ENCODE measurements around the gene SPNS1.
A peak's percentile ranks its signal among the peaks of the same experiment; 100 is the strongest.
"Not testable (repeated sequence)": the region's sequence is repeated elsewhere in the genome, so short reads cannot be mapped to it uniquely, and the experiment has no call there.

The SPNS1 gene

GRCh38 chr16:28935346-28935745 lies 39.2 kb upstream of the SPNS1 start:
- peak overlapping the region in 1 of 2 donors; percentile 59 for H3K4me3 ChIP-seq (ENCODE audit: low read depth in 1 of 2, low read length in 2 of 2)
- no peaks in the 10 kb centered on the region for H3K27me3 ChIP-seq (ENCODE audit: control insufficient read depth in 1 of 2, insufficient read depth in 2 of 2, low read length in 2 of 2)
- H3K4me1 ChIP-seq (ENCODE audit: control insufficient read depth in 1 of 2, insufficient read depth in 2 of 2, low read length in 2 of 2), result peaks cover 4 to 6% of the 10 kb centered on the region in 2 donors
- H3K9ac ChIP-seq (ENCODE audit: low read depth in 1 of 2, low read length in 2 of 2), result no peak overlapping the region
- no peak overlapping the region for H3K27ac ChIP-seq (ENCODE audit: low read depth, low read length)
- H3K36me3 ChIP-seq (ENCODE audit: control insufficient read depth in 1 of 2, insufficient read depth in 2 of 2, low read length in 2 of 2), result no peaks in the 10 kb centered on the region
- H3K9me3 ChIP-seq (ENCODE audit: control insufficient read depth in 1 of 2, low read length in 2 of 2), result no peaks in the 10 kb centered on the region

DNA sequence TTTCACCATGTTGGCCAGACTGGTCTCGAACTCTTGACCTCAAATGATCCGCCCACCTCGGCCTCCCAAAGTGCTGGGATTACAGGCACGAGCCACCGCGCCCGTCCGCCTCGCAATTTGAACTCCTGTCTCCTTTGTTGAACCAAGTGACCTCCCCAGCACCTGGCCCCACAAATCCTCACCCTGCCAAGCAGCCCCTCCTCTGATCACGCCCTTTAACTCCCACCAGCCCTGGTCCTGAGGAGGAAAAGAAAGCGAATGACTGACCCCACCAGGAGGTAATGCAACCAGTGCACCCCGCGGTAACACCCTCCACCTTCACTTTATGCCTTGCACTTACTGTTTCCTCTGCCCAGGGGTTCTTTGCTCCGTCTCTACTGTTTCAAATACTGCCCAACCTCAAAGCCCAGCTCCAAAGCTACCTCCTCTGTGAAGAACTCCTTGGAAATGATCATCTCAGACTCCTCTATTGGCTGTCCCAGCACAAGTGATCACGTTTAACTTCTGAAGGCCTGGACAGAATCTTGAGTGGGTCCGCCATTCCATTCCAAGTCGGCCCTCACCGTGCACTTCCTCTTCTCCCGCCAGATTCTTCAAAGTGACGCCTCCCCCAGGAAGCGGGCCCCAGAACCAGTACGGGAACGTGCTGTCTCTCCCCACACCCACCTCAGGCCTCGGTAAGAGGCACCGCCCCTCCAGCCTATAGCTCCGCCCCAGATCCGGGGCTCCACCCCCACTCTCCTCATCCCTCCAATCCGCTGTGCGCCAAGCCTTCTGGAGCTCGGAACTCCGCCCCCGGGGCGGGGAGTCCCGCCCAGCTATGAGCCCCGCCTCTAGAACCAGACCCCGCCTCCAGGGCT lies 38.4 kb upstream of the SPNS1 start:
- Histone ChIP-seq H3K9me3 (ENCODE audit: control insufficient read depth in 1 of 2, low read length in 2 of 2) (no peaks in the 10 kb centered on the region), H3K27ac (ENCODE audit: low read depth, low read length) (no peak overlapping the region), H3K4me3 (ENCODE audit: low read depth in 1 of 2, low read length in 2 of 2) (peak overlapping the region; percentile 59 to 73), H3K36me3 (ENCODE audit: control insufficient read depth in 1 of 2, insufficient read depth in 2 of 2, low read length in 2 of 2) (no peaks in the 10 kb centered on the region), H3K4me1 (ENCODE audit: control insufficient read depth in 1 of 2, insufficient read depth in 2 of 2, low read length in 2 of 2) (peaks cover 4 to 6% of the 10 kb centered on the region in 2 donors), H3K27me3 (ENCODE audit: control insufficient read depth in 1 of 2, insufficient read depth in 2 of 2, low read length in 2 of 2) (no peaks in the 10 kb centered on the region), H3K9ac (ENCODE audit: low read depth in 1 of 2, low read length in 2 of 2) (peak overlapping the region; percentile 6 to 47)

- H3K9me3 ChIP-seq (ENCODE audit: control insufficient read depth in 1 of 2, low read length in 2 of 2), result no peaks in the 10 kb centered on the region
- H3K4me1 ChIP-seq (ENCODE audit: control insufficient read depth in 1 of 2, insufficient read depth in 2 of 2, low read length in 2 of 2), result peaks cover 4 to 6% of the 10 kb centered on the region in 2 donors
- H3K36me3 ChIP-seq (ENCODE audit: control insufficient read depth in 1 of 2, insufficient read depth in 2 of 2, low read length in 2 of 2), result no peaks in the 10 kb centered on the region
- no peak overlapping the region for H3K27ac ChIP-seq (ENCODE audit: low read depth, low read length)
- H3K27me3 ChIP-seq (ENCODE audit: control insufficient read depth in 1 of 2, insufficient read depth in 2 of 2, low read length in 2 of 2), result no peaks in the 10 kb centered on the region
- no peak overlapping the region for H3K9ac ChIP-seq (ENCODE audit: low read depth in 1 of 2, low read length in 2 of 2)
- H3K4me3 ChIP-seq (ENCODE audit: low read depth in 1 of 2, low read length in 2 of 2), result no peak overlapping the region
These were observed 37.8 kb upstream of the SPNS1 start for GRCh38 chr16:28936784-28937155.

DNA sequence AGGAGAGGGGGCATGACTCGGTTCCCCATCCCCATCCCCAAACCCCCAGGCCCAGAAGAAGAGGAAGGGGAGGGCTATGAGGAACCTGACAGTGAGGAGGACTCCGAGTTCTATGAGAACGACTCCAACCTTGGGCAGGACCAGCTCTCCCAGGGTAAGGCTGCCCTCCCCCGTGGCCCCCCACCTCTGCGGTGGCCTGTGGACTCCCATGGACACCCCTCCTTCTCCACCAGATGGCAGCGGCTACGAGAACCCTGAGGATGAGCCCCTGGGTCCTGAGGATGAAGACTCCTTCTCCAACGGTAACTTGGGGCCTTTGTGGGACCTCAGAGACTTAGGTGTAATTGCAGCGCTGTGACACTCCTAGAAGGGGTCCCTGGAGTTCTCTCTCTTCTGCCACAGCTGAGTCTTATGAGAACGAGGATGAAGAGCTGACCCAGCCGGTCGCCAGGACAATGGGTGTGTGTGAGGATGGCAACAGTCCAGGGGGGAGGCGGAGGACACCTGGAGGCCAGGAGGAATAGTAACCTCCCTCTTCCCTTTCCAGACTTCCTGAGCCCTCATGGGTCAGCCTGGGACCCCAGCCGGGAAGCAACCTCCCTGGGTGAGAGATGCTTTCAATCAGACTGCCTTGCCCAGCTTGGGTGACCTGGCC lies 37.2 kb upstream of the SPNS1 start:
- no peak overlapping the region for H3K27ac ChIP-seq (ENCODE audit: low read depth, low read length)
- H3K9me3 ChIP-seq (ENCODE audit: control insufficient read depth in 1 of 2, low read length in 2 of 2), result no peaks in the 10 kb centered on the region
- no peaks in the 10 kb centered on the region for H3K27me3 ChIP-seq (ENCODE audit: control insufficient read depth in 1 of 2, insufficient read depth in 2 of 2, low read length in 2 of 2)
- H3K4me3 ChIP-seq (ENCODE audit: low read depth in 1 of 2, low read length in 2 of 2), result no peak overlapping the region
- H3K9ac ChIP-seq (ENCODE audit: low read depth in 1 of 2, low read length in 2 of 2), result no peak overlapping the region
- H3K36me3 ChIP-seq (ENCODE audit: control insufficient read depth in 1 of 2, insufficient read depth in 2 of 2, low read length in 2 of 2), result no peaks in the 10 kb centered on the region
- H3K4me1 ChIP-seq (ENCODE audit: control insufficient read depth in 1 of 2, insufficient read depth in 2 of 2, low read length in 2 of 2), result peaks cover 4 to 6% of the 10 kb centered on the region in 2 donors

GRCh38 chr16:28938721-28939120 lies 35.9 kb upstream of the SPNS1 start:
- H3K9ac ChIP-seq (ENCODE audit: low read depth in 1 of 2, low read length in 2 of 2), result no peak overlapping the region
- H3K36me3 ChIP-seq (ENCODE audit: control insufficient read depth in 1 of 2, insufficient read depth in 2 of 2, low read length in 2 of 2), result no peaks in the 10 kb centered on the region
- no peak overlapping the region for H3K4me3 ChIP-seq (ENCODE audit: low read depth in 1 of 2, low read length in 2 of 2)
- H3K27me3 ChIP-seq (ENCODE audit: control insufficient read depth in 1 of 2, insufficient read depth in 2 of 2, low read length in 2 of 2), result no peaks in the 10 kb centered on the region
- H3K9me3 ChIP-seq (ENCODE audit: control insufficient read depth in 1 of 2, low read length in 2 of 2), result no peaks in the 10 kb centered on the region
- H3K27ac ChIP-seq (ENCODE audit: low read depth, low read length), result no peak overlapping the region
- H3K4me1 ChIP-seq (ENCODE audit: control insufficient read depth in 1 of 2, insufficient read depth in 2 of 2, low read length in 2 of 2), result peaks cover 4 to 6% of the 10 kb centered on the region in 2 donors

GRCh38 chr16:28939825-28940224 lies 34.8 kb upstream of the SPNS1 start:
- H3K9me3 ChIP-seq (ENCODE audit: control insufficient read depth in 1 of 2, low read length in 2 of 2); H3K36me3 ChIP-seq (ENCODE audit: control insufficient read depth in 1 of 2, insufficient read depth in 2 of 2, low read length in 2 of 2); H3K9ac ChIP-seq (ENCODE audit: low read depth in 1 of 2, low read length in 2 of 2); H3K4me1 ChIP-seq (ENCODE audit: control insufficient read depth in 1 of 2, insufficient read depth in 2 of 2, low read length in 2 of 2); H3K27ac ChIP-seq (ENCODE audit: low read depth, low read length); H3K4me3 ChIP-seq (ENCODE audit: low read depth in 1 of 2, low read length in 2 of 2); H3K27me3 ChIP-seq (ENCODE audit: control insufficient read depth in 1 of 2, insufficient read depth in 2 of 2, low read length in 2 of 2): not testable (repeated sequence)

DNA sequence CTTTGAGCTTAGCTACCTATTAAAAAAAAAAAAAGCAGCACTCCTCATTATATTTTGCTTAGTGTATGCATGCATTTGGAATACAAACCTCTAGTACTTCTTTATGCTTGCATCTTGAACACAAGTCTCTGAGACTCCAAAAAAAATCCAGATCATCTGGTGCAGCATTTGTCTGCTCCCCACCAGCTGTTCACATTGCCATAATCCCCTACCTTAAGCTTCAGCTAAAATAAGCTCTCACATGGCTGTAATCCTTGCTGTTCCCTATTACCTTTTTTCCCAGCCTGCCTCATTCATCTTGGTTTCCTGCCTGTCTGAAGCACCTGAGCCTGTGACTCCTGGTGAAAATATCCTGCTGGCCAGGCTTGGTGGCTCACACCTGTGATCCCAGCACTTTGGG lies 31.3 kb upstream of the SPNS1 start:
- no peaks in the 10 kb centered on the region for H3K27me3 ChIP-seq (ENCODE audit: control insufficient read depth in 1 of 2, insufficient read depth in 2 of 2, low read length in 2 of 2)

DNA sequence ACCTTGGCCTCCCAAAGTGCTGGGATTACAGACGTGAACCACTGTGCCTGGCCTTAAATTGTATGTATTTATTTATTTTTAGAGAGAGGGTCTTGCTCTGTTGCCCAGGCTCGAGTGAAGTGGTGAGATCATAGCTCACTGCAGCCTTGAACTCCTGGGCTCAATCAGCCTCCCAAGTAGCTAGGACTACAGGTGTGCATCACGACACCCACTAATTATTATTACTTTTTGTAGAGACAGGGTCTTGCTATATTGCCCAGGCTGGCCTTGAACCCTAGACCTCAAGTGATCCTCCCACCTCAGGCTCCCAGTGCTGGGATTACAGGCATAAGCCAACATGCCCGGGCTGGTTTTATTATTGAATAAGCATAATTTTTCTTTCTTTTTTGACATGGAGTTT lies 27.9 kb upstream of the SPNS1 start:
- H3K27ac ChIP-seq (ENCODE audit: low read depth, low read length), result no peak overlapping the region
- no peak overlapping the region for H3K4me3 ChIP-seq (ENCODE audit: low read depth in 1 of 2, low read length in 2 of 2)
- H3K9me3 ChIP-seq (ENCODE audit: control insufficient read depth in 1 of 2, low read length in 2 of 2), result no peaks in the 10 kb centered on the region
- H3K4me1 ChIP-seq (ENCODE audit: control insufficient read depth in 1 of 2, insufficient read depth in 2 of 2, low read length in 2 of 2), result peaks cover 8 to 10% of the 10 kb centered on the region in 2 donors
- H3K36me3 ChIP-seq (ENCODE audit: control insufficient read depth in 1 of 2, insufficient read depth in 2 of 2, low read length in 2 of 2), result no peaks in the 10 kb centered on the region
- H3K9ac ChIP-seq (ENCODE audit: low read depth in 1 of 2, low read length in 2 of 2), result no peak overlapping the region
- no peaks in the 10 kb centered on the region for H3K27me3 ChIP-seq (ENCODE audit: control insufficient read depth in 1 of 2, insufficient read depth in 2 of 2, low read length in 2 of 2)

More for the DNA sequence above, 31.3 kb upstream of the SPNS1 start:
- Histone ChIP-seq H3K4me1 (ENCODE audit: control insufficient read depth in 1 of 2, insufficient read depth in 2 of 2, low read length in 2 of 2) (peaks cover 4 to 7% of the 10 kb centered on the region in 2 donors), H3K27ac (ENCODE audit: low read depth, low read length) (no peak overlapping the region), H3K9me3 (ENCODE audit: control insufficient read depth in 1 of 2, low read length in 2 of 2) (no peaks in the 10 kb centered on the region), H3K36me3 (ENCODE audit: control insufficient read depth in 1 of 2, insufficient read depth in 2 of 2, low read length in 2 of 2) (no peaks in the 10 kb centered on the region), H3K4me3 (ENCODE audit: low read depth in 1 of 2, low read length in 2 of 2) (no peak overlapping the region), H3K9ac (ENCODE audit: low read depth in 1 of 2, low read length in 2 of 2) (no peak overlapping the region)

GRCh38 chr16:28950648-28951409 lies 23.7 kb upstream of the SPNS1 start, which contains the start of gene NFATC2IP:
TSS of gene NFATC2IP (plus strand) at chr16:28950937. CDS start at chr16:28951012, 75 bp downstream.
- no peaks in the 10 kb centered on the region for H3K27me3 ChIP-seq (ENCODE audit: control insufficient read depth in 1 of 2, insufficient read depth in 2 of 2, low read length in 2 of 2)
- no peaks in the 10 kb centered on the region for H3K9me3 ChIP-seq (ENCODE audit: control insufficient read depth in 1 of 2, low read length in 2 of 2)
- peak within 1 kb of the TSS; percentile 76 to 87 for H3K4me3 ChIP-seq (ENCODE audit: low read depth in 1 of 2, low read length in 2 of 2)
- H3K27ac ChIP-seq (ENCODE audit: low read depth, low read length), result peak within 1 kb of the TSS; percentile 66
- peaks cover 14 to 16% of the 10 kb centered on the region in 2 donors for H3K4me1 ChIP-seq (ENCODE audit: control insufficient read depth in 1 of 2, insufficient read depth in 2 of 2, low read length in 2 of 2)
- peak within 1 kb of the TSS; percentile 71 to 85 for H3K9ac ChIP-seq (ENCODE audit: low read depth in 1 of 2, low read length in 2 of 2)
- peaks cover 10 to 24% of the 10 kb centered on the region in 2 donors for H3K36me3 ChIP-seq (ENCODE audit: control insufficient read depth in 1 of 2, insufficient read depth in 2 of 2, low read length in 2 of 2)

Measured in duodenal mucosa (tissue), 2 donors.